ENCODE results near the gene EPHB6. TPM values are rescaled to one million over a fixed set of nuclear protein-coding genes. Genes with fewer than 3 reads are reported as not detected.

The EPHB6 gene
- total RNA-seq, 1 experiment from 2014 or later = 12.6 TPM

DNA sequence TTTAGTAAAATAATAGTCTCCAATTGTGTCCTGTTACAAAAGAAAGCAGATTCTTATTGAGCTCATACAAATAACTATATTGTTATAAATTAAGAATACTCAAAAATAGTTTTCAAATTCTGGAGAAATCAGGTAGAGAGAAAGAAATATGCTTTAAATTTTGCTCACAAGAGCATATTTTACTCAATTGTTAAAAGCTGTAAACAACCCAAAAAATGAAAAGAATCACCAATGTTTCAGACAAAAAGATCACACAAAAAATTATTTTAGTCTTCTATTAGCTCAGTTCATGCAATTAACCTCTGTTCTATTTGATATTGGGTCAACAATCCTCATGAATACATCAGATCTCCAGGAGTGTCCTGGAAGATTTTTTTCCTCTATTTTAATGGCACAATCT lies 49.3 kb downstream of the EPHB6 start:
- H2AFZ ChIP-seq (ENCODE audit: low read depth, low read length, poor library complexity, severe bottlenecking) = no peak overlapping the region
- intact Hi-C loops (cut with micrococcal nuclease) = no loop called here
- no peak overlapping the region for H3K9ac ChIP-seq (ENCODE audit: low read length)
- no peaks in the 10 kb centered on the region for H3K9me3 ChIP-seq (ENCODE audit: control insufficient read depth in 1 of 2, insufficient read depth in 1 of 2, low read depth in 1 of 2, low read length in 2 of 2)
- ChIA-PET RAD21 (ENCODE audit: low non-redundant PET in 1 of 2, low total read pairs in 2 of 2, uncharacterized antibody in 2 of 2, unreplicated experiment in 2 of 2) (no interaction called here), CTCF (interaction anchor here (1.2 kb wide), 1 partner anchor 57 kb away, joined by 4 read pairs; no protein-coding TSS in a partner anchor), POLR2A (no interaction called here)
- ATAC-seq (no peak), DNase-seq (ENCODE audit: low read depth, low spot score) (no peak)
- TF ChIP-seq JUND (IDR thresholded peaks at IDR 0.05) = no peak
- no peaks in the 10 kb centered on the region for H4K20me1 ChIP-seq (ENCODE audit: insufficient read depth)
- no peak overlapping the region for H3K27ac ChIP-seq (ENCODE audit: low read depth, low read length)
- no peaks in the 10 kb centered on the region for H3K36me3 ChIP-seq (ENCODE audit: control insufficient read depth in 1 of 2, insufficient read depth in 2 of 2, low read length in 2 of 2)
- no peaks in the 10 kb centered on the region for H3K79me2 ChIP-seq (ENCODE audit: insufficient read depth, low read length)
- no peak overlapping the region for H3K4me2 ChIP-seq (ENCODE audit: low read length)
- H3K27me3 ChIP-seq (ENCODE audit: insufficient read depth, low read length) = peaks cover 14% of the 10 kb centered on the region
- no peak overlapping the region for H3K4me3 ChIP-seq (replicated peaks in 1 of 2; ENCODE audit: low read depth in 1 of 2, low read length in 2 of 2)
- no peaks in the 10 kb centered on the region for H3K9me2 ChIP-seq (ENCODE audit: insufficient read depth)
- no peaks in the 10 kb centered on the region for H3K4me1 ChIP-seq (ENCODE audit: control insufficient read depth in 1 of 2, insufficient read depth in 2 of 2, low read length in 2 of 2)
- BruUV-seq (replicated peaks) = no TSS peak

DNA sequence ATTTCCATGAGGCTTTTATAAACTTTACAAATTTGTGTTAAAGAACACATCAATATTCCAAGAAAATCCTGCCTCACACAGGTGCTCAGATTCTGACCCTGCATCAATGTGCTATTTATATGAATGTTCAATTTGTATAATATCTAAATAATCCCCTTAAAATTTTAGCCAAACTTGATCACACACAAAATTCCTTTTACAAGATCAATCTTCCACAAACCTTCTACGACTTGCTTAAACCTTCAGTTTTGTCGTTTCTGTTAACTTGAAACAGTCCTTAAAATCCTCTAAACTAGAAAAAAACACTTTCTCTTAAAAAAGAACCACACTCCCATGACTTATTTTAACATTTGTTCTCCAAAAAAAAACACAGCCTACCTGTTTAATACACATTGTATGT lies 50.9 kb downstream of the EPHB6 start:
- ATAC-seq (no peak), DNase-seq (ENCODE audit: low read depth, low spot score) (no peak)
- no peaks in the 10 kb centered on the region for H3K36me3 ChIP-seq (ENCODE audit: control insufficient read depth in 1 of 2, insufficient read depth in 2 of 2, low read length in 2 of 2)
- H3K79me2 ChIP-seq (ENCODE audit: insufficient read depth, low read length) = no peaks in the 10 kb centered on the region
- intact Hi-C loops (cut with micrococcal nuclease) = no loop called here
- H3K9ac ChIP-seq (ENCODE audit: low read length) = no peak overlapping the region
- peaks cover 10% of the 10 kb centered on the region for H3K27me3 ChIP-seq (ENCODE audit: insufficient read depth, low read length)
- BruUV-seq (replicated peaks) = no TSS peak
- no peaks in the 10 kb centered on the region for H4K20me1 ChIP-seq (ENCODE audit: insufficient read depth)
- no peaks in the 10 kb centered on the region for H3K9me3 ChIP-seq (ENCODE audit: control insufficient read depth in 1 of 2, insufficient read depth in 1 of 2, low read depth in 1 of 2, low read length in 2 of 2)
- H3K9me2 ChIP-seq (ENCODE audit: insufficient read depth) = no peaks in the 10 kb centered on the region
- H3K27ac ChIP-seq (ENCODE audit: low read depth, low read length) = no peak overlapping the region
- no peaks in the 10 kb centered on the region for H3K4me1 ChIP-seq (ENCODE audit: control insufficient read depth in 1 of 2, insufficient read depth in 2 of 2, low read length in 2 of 2)
- ChIA-PET POLR2A (no interaction called here), CTCF (no interaction called here), RAD21 (ENCODE audit: low non-redundant PET in 1 of 2, low total read pairs in 2 of 2, uncharacterized antibody in 2 of 2, unreplicated experiment in 2 of 2) (no interaction called here)
- H2AFZ ChIP-seq (ENCODE audit: low read depth, low read length, poor library complexity, severe bottlenecking) = no peak overlapping the region
- H3K4me3 ChIP-seq (replicated peaks in 1 of 2; ENCODE audit: low read depth in 1 of 2, low read length in 2 of 2) = no peak overlapping the region
- no peak overlapping the region for H3K4me2 ChIP-seq (ENCODE audit: low read length)
- no peak for TF ChIP-seq ELF1 (IDR thresholded peaks at IDR 0.05; ENCODE audit: borderline replicate concordance, low read depth)
- TF ChIP-seq, protein P1, sequence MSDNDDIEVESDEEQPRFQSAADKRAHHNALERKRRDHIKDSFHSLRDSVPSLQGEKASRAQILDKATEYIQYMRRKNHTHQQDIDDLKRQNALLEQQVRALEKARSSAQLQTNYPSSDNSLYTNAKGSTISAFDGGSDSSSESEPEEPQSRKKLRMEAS (IDR thresholded peaks at IDR 0.05) = no peak
- TF ChIP-seq, protein P2, sequence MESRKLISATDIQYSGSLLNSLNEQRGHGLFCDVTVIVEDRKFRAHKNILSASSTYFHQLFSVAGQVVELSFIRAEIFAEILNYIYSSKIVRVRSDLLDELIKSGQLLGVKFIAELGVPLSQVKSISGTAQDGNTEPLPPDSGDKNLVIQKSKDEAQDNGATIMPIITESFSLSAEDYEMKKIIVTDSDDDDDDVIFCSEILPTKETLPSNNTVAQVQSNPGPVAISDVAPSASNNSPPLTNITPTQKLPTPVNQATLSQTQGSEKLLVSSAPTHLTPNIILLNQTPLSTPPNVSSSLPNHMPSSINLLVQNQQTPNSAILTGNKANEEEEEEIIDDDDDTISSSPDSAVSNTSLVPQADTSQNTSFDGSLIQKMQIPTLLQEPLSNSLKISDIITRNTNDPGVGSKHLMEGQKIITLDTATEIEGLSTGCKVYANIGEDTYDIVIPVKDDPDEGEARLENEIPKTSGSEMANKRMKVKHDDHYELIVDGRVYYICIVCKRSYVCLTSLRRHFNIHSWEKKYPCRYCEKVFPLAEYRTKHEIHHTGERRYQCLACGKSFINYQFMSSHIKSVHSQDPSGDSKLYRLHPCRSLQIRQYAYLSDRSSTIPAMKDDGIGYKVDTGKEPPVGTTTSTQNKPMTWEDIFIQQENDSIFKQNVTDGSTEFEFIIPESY (IDR thresholded peaks at IDR 0.05; ENCODE audit: extremely low read depth, insufficient replicate concordance, low read length) = no peak
- TF ChIP-seq RAD21 (IDR thresholded peaks at IDR 0.05; ENCODE audit: low read depth) = no peak
- TF ChIP-seq, protein P3, sequence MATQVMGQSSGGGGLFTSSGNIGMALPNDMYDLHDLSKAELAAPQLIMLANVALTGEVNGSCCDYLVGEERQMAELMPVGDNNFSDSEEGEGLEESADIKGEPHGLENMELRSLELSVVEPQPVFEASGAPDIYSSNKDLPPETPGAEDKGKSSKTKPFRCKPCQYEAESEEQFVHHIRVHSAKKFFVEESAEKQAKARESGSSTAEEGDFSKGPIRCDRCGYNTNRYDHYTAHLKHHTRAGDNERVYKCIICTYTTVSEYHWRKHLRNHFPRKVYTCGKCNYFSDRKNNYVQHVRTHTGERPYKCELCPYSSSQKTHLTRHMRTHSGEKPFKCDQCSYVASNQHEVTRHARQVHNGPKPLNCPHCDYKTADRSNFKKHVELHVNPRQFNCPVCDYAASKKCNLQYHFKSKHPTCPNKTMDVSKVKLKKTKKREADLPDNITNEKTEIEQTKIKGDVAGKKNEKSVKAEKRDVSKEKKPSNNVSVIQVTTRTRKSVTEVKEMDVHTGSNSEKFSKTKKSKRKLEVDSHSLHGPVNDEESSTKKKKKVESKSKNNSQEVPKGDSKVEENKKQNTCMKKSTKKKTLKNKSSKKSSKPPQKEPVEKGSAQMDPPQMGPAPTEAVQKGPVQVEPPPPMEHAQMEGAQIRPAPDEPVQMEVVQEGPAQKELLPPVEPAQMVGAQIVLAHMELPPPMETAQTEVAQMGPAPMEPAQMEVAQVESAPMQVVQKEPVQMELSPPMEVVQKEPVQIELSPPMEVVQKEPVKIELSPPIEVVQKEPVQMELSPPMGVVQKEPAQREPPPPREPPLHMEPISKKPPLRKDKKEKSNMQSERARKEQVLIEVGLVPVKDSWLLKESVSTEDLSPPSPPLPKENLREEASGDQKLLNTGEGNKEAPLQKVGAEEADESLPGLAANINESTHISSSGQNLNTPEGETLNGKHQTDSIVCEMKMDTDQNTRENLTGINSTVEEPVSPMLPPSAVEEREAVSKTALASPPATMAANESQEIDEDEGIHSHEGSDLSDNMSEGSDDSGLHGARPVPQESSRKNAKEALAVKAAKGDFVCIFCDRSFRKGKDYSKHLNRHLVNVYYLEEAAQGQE (IDR thresholded peaks at IDR 0.05; ENCODE audit: low read depth) = no peak
- TF ChIP-seq ZFX (IDR thresholded peaks at IDR 0.05) = no peak
- TF ChIP-seq, protein P4, sequence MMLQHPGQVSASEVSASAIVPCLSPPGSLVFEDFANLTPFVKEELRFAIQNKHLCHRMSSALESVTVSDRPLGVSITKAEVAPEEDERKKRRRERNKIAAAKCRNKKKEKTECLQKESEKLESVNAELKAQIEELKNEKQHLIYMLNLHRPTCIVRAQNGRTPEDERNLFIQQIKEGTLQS (IDR thresholded peaks at IDR 0.05) = no peak
- TF ChIP-seq SP1 (IDR thresholded peaks at IDR 0.05; ENCODE audit: low read depth) = no peak
- TF ChIP-seq EGR1 (IDR thresholded peaks at IDR 0.05; ENCODE audit: low read depth) = no peak
- TF ChIP-seq CEBPB (IDR thresholded peaks at IDR 0.05; ENCODE audit: low read depth) = no peak
- no peak for TF ChIP-seq FOSL1 (IDR thresholded peaks at IDR 0.05; ENCODE audit: low read depth)
- TF ChIP-seq JUND (IDR thresholded peaks at IDR 0.05) = no peak
- TF ChIP-seq ZNF274 (IDR thresholded peaks at IDR 0.05; ENCODE audit: low read depth, low read length) = no peak
- TF ChIP-seq SIN3A (IDR thresholded peaks at IDR 0.05; ENCODE audit: low read depth) = no peak
- no peak for TF ChIP-seq YY1 (IDR thresholded peaks at IDR 0.05; ENCODE audit: extremely low read depth, insufficient replicate concordance, low read depth, low read length)
- TF ChIP-seq EZH2 (IDR thresholded peaks at IDR 0.05) = no peak
- TF ChIP-seq TCF7L2 (IDR thresholded peaks at IDR 0.05; ENCODE audit: borderline replicate concordance, extremely low read depth, insufficient read depth, insufficient read length) = no peak
